ENCODE results near the gene ZSCAN23. TPM values are rescaled to one million over a fixed set of nuclear protein-coding genes. Genes with fewer than 3 reads are reported as not detected.

ZSCAN23 gene
- polyA plus RNA-seq, 1 of the 3 experiments (the other 2 are of a cell fraction): 2.1 TPM

DNA sequence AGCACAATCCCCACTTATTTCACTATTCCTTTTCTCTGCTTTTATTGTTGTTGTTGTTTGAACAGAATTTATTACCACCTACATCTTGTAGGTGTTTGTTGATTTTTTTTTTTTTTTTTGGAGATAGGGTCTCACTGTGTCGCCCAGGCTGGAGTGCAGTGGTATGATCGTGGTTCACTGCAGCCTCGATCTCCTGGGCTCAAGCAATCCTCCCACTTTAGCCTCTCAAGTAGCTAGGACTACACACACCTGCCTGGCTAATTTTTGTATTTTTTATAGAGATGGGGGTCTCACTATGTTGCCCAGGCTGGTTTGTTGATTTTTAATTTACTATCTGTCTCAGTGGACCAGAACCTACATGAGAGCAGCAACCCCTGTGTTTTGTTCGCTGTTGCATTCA, 47.4 kb downstream of the ZSCAN23 start:
- ChIA-PET POLR2A (no interaction called here), CTCF (interaction anchor here (0.7 to 2.6 kb wide), 3 partner anchors 11 to 14 kb away, joined by 3 to 15 read pairs (median 5); no protein-coding TSS in a partner anchor)
- H3K27ac ChIP-seq (ENCODE audit: low read depth in 2 of 2, low read length in 1 of 2): no peak overlapping the region
- H2AFZ ChIP-seq (ENCODE audit: low read depth): no peak overlapping the region
- peaks cover 40 to 44% of the 10 kb centered on the region in 2 experiments for H3K36me3 ChIP-seq (replicated peaks in 1 of 2; ENCODE audit: control insufficient read depth in 1 of 2, insufficient read depth in 2 of 2, low read length in 1 of 2)
- H3K9me3 ChIP-seq: no peaks in the 10 kb centered on the region
- H3K9me2 ChIP-seq: no peaks in the 10 kb centered on the region
- no peaks in the 10 kb centered on the region for H3K27me3 ChIP-seq (ENCODE audit: insufficient read depth)
- WGBS (ENCODE audit: low lambda C conversion rate): 97% methylated on average over 4 of the region's 4 CpGs
- peaks cover 5% of the 10 kb centered on the region; the same call in 1 of the 2 replicates for H4K20me1 ChIP-seq (ENCODE audit: insufficient read depth)
- TF ChIP-seq RXRA (IDR thresholded peaks at IDR 0.05; ENCODE audit: borderline replicate concordance, low read depth): no peak
- TF ChIP-seq NFIC (IDR thresholded peaks at IDR 0.05; ENCODE audit: borderline replicate concordance): no peak
- TF ChIP-seq IRF3 (IDR thresholded peaks at IDR 0.05; ENCODE audit: low read depth, low read length): no peak
- no peak for TF ChIP-seq FOSL2 (IDR thresholded peaks at IDR 0.05; ENCODE audit: borderline replicate concordance, low read depth)
- TF ChIP-seq YY1 (IDR thresholded peaks at IDR 0.05; ENCODE audit: low read depth): no peak
- TF ChIP-seq NRF1 (IDR thresholded peaks at IDR 0.05; ENCODE audit: low read depth, low read length): no peak
- no peak for TF ChIP-seq MXI1 (IDR thresholded peaks at IDR 0.05; ENCODE audit: low read depth, low read length)
- no peak for TF ChIP-seq ZBTB33 (IDR thresholded peaks at IDR 0.05; ENCODE audit: borderline replicate concordance, low read depth)
- no peak for TF ChIP-seq MEF2A (IDR thresholded peaks at IDR 0.05; ENCODE audit: borderline replicate concordance, low read depth)
- TF ChIP-seq, protein P1, sequence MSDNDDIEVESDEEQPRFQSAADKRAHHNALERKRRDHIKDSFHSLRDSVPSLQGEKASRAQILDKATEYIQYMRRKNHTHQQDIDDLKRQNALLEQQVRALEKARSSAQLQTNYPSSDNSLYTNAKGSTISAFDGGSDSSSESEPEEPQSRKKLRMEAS (IDR thresholded peaks at IDR 0.05; ENCODE audit: low read depth): no peak
- no peak for TF ChIP-seq TAF1 (IDR thresholded peaks at IDR 0.05; ENCODE audit: borderline replicate concordance, low read depth, low read length)
- no peak for TF ChIP-seq ELF1 (IDR thresholded peaks at IDR 0.05)
- no peak for TF ChIP-seq FOXM1 (IDR thresholded peaks at IDR 0.05; ENCODE audit: low read depth)
- TF ChIP-seq RAD21 (IDR thresholded peaks at IDR 0.05; ENCODE audit: low read length): no peak
- no peak for TF ChIP-seq GATA2 (CRISPR knock-in tag; IDR thresholded peaks at IDR 0.05)
- TF ChIP-seq FOXJ3 (CRISPR knock-in tag; IDR thresholded peaks at IDR 0.05): no peak
- no peak for TF ChIP-seq EP300 (IDR thresholded peaks at IDR 0.05; ENCODE audit: borderline replicate concordance in 1 of 2, low read depth in 1 of 2, low read length in 1 of 2)
- no peak for TF ChIP-seq SIN3A (IDR thresholded peaks at IDR 0.05; ENCODE audit: borderline replicate concordance, low read depth, low read length)
- peaks cover 59% of the 10 kb centered on the region for H3K79me2 ChIP-seq (ENCODE audit: insufficient read depth)
- DNase-seq: no peak
- no peak overlapping the region for H3K4me2 ChIP-seq
- no peak overlapping the region for H3K9ac ChIP-seq
- no peak overlapping the region for H3K4me3 ChIP-seq (ENCODE audit: low read depth in 2 of 2, low read length in 1 of 2)
- H3F3A ChIP-seq (replicated peaks; ENCODE audit: insufficient read depth): peaks cover 12% of the 10 kb centered on the region
- H3K4me1 ChIP-seq (ENCODE audit: control insufficient read depth in 1 of 2, insufficient read depth in 2 of 2, low read depth in 1 of 2, low read length in 1 of 2): peaks cover 13% of the 10 kb centered on the region in 2 experiments; a peak in 3 of 4 replicates

All from SK-N-SH (cell line).